Lower lobe of right lung (tissue), 2 donors: ENCODE results near the gene SDF4. TPM values are rescaled to one million over a fixed set of nuclear protein-coding genes. Genes with fewer than 3 reads are reported as not detected.
"Not testable (repeated sequence)": the region's sequence is repeated elsewhere in the genome, so short reads cannot be mapped to it uniquely, and the experiment has no call there.

Experiments used
- ATAC-seq, 2 donors: fragments of 200-7000 bp; cut with Tn5 transposase; one replicate each; pipeline ENCODE4 v1.9.1; 2020 to 2022; ENCODE audit warnings: mild to moderate bottlenecking in 2 of 2, moderate library complexity in 2 of 2
- DNase-seq: peaks from one replicate; pipeline ENCODE4 v3.0.0-alpha.2; 2020
- H3K27ac ChIP-seq: fragments of 200-600 bp; one replicate; pipeline ENCODE4 v1.8.0; 2022
- H3K27me3 ChIP-seq: fragments of 200-600 bp; one replicate; pipeline ENCODE4 v1.8.0; 2022; ENCODE audit warnings: low read depth
- H3K36me3 ChIP-seq: fragments of 200-600 bp; one replicate; pipeline ENCODE4 v1.8.0; 2022; ENCODE audit warnings: mild to moderate bottlenecking
- H3K4me1 ChIP-seq: fragments of 200-600 bp; one replicate; pipeline ENCODE4 v1.8.0; 2022
- H3K4me3 ChIP-seq: fragments of 200-600 bp; one replicate; pipeline ENCODE4 v1.8.0; 2022; ENCODE audit warnings: mild to moderate bottlenecking
- H3K9me3 ChIP-seq: fragments of 200-600 bp; one replicate; pipeline ENCODE4 v1.8.0; 2022
- CTCF ChIP-seq: fragments of 200-600 bp; IDR thresholded peaks from one replicate; pipeline ENCODE4 v1.8.0; 2022; ENCODE audit warnings: antibody characterized with exemption, mild to moderate bottlenecking
- intact Hi-C: fragments of 100-400 bp; cut with DNase I; formaldehyde crosslinking; loops from one replicate; pipeline ENCODE4 v1.11.0; 2022
- total RNA-seq: library from RNA; stranded (reverse); fragmentation: NEBNext Ultra II Directional; extraction: Animal tissue kit (Norgen Biotek cat#: 25700); gene quantifications from one replicate; pipeline ENCODE4 v1.2.1, GENCODE V29; 2021
- donor health status: DM: no; HTN: yes; CAD: no; lungs with severe emphysema.

SDF4 gene
- total RNA-seq, 1 donor from 2014 or later: 127 TPM

GRCh38 chr1:1178794-1179331, 52.9 kb downstream of the SDF4 start:
- no peak for TF ChIP-seq CTCF
- DNase-seq (peak; percentile 39), ATAC-seq (no peak)
- intact Hi-C loops: no loop called here
- Histone ChIP-seq H3K9me3 (no peaks in the 10 kb centered on the region), H3K27ac (no peak overlapping the region), H3K4me1 (no peaks in the 10 kb centered on the region), H3K27me3 (peaks cover 33% of the 10 kb centered on the region), H3K36me3 (no peaks in the 10 kb centered on the region), H3K4me3 (no peak overlapping the region)

GRCh38 chr1:1177452-1178206, 54.2 kb downstream of the SDF4 start:
- H3K27me3 ChIP-seq: peaks cover 44% of the 10 kb centered on the region
- ATAC-seq: no peak
- no peak for TF ChIP-seq CTCF
- H3K27ac ChIP-seq: no peak overlapping the region
- H3K4me3 ChIP-seq: no peak overlapping the region
- H3K4me1 ChIP-seq: no peaks in the 10 kb centered on the region
- H3K36me3 ChIP-seq: no peaks in the 10 kb centered on the region
- intact Hi-C loops: no loop called here
- peak; percentile 38 for DNase-seq
- H3K9me3 ChIP-seq: no peaks in the 10 kb centered on the region

- no peaks in the 10 kb centered on the region for H3K9me3 ChIP-seq
- H3K4me1 ChIP-seq: no peaks in the 10 kb centered on the region
- H3K27me3 ChIP-seq: peaks cover 50% of the 10 kb centered on the region
- no peak overlapping the region for H3K4me3 ChIP-seq
- no peak overlapping the region for H3K27ac ChIP-seq
- intact Hi-C loops: no loop called here
- DNase-seq: no peak
- ATAC-seq: no peak
- TF ChIP-seq CTCF: no peak
- no peaks in the 10 kb centered on the region for H3K36me3 ChIP-seq
Observed at GRCh38 chr1:1176931-1177330, 54.9 kb downstream of the SDF4 start.

- H3K4me1 ChIP-seq, intact Hi-C loops, H3K9me3 ChIP-seq, H3K36me3 ChIP-seq, H3K4me3 ChIP-seq, ATAC-seq, H3K27ac ChIP-seq, DNase-seq: not testable (repeated sequence)
- H3K27me3 ChIP-seq: peaks cover 58% of the 10 kb centered on the region
Observed at GRCh38 chr1:1176063-1176761, 55.6 kb downstream of the SDF4 start.

- no peak for TF ChIP-seq CTCF
Observed at GRCh38 chr1:1175221-1176062, 56.4 kb downstream of the SDF4 start.

More at GRCh38 chr1:1175221-1176062, 56.4 kb downstream of the SDF4 start:
- no peak for ATAC-seq
- intact Hi-C loops: no loop called here
- Histone ChIP-seq H3K36me3 (no peaks in the 10 kb centered on the region), H3K27ac (no peak overlapping the region), H3K27me3 (peaks cover 64% of the 10 kb centered on the region), H3K9me3 (no peaks in the 10 kb centered on the region), H3K4me1 (no peaks in the 10 kb centered on the region), H3K4me3 (no peak overlapping the region)
- no peak for DNase-seq
